HG02870 (cell line): ENCODE results near the gene ANXA4.
"Not testable (repeated sequence)": the region's sequence is repeated elsewhere in the genome, so short reads cannot be mapped to it uniquely, and the experiment has no call there.

Experiments used
- ATAC-seq: cut with Tn5 transposase; IDR thresholded peaks from one replicate; pipeline ENCODE4 v1.9.1; 2021; ENCODE audit warnings: mild to moderate bottlenecking, moderate library complexity; ENCODE audit not compliant: unreplicated experiment

ANXA4 gene

DNA sequence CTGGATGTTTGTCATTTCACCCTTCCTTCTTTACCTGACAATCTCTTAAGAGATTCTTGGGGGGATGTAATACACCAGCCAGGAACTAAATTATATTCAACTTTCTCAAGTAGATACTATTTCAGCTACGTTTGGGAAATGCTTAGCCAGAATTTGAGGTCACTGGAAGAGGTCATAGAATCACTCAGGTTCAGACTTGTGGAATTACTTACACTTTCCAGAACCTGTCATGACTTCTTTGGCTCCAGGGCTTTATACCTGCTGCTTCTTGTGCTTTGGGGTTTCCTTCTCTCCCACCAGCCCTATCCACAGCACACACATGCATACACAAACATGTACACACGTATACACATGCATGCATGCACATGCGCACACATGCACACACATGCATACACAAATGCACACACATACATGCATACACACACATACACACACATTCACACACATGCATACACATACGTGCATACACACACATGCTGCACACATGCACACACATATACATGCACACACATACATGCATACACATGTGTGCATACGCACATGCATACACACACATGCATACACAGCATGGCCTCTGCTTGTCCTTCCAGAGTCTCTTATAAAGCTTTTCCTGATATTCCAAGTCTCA is 23.5 kb upstream of the ANXA4 start:
- ATAC-seq, result no peak

DNA sequence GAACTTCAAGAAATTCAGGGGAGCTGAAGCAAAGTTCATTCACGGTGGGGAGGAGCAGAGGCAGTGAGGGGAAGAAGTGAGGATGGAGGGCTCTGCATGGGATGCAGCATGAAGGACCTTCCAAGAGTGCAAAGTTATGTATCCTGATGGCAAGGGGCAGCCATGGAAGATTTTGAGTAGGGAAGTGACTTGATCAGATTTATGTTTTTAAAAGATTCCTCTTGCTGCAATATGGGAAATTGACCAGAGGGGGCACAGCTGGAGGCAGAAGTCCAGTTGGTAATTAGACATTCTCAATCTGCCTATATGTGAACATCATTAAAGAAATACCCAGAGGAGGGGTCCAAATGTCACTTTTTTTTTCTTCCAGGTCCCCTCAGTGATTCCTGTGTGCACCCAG is 21.5 kb upstream of the ANXA4 start:
- ATAC-seq, result no peak

DNA sequence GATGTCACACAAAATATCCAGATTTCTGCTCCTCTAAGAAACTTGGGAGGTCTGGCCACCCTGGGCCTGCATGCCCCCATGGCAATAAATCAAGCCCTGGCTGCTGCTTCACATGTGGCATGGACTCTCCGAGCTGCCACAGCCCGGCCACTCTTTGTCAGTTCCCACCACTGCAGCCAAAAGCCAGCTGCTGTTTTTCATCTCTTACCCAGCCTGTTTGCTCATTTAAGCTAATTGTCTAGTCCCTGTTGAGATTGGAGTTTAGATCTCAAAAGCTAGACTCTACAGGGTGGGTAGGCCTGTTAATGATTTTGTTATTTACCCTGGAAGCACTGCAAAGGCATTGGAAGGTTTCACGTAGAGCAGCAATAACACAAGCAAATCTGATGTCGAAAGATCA is 20.9 kb upstream of the ANXA4 start:
- no peak for ATAC-seq

DNA sequence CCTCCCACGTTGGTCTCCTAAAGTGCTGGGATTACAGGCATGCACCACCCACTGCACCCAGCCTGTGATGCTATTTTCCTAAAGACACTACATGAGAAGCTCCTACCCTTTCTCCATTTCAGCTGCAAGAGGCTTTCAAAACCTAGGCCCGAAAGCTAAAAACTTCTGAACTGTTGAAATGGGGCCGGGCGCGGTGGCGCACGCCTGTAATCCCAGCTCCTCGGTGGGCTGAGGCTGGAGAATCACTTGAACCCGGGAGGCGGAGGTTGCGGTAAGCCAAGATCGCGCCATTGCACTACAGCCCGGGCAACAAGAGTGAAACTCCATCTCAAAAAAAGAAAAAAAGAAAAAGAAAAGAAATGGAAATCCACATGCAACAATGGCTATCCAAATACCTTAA is 18.1 kb upstream of the ANXA4 start:
- ATAC-seq, result no peak

DNA sequence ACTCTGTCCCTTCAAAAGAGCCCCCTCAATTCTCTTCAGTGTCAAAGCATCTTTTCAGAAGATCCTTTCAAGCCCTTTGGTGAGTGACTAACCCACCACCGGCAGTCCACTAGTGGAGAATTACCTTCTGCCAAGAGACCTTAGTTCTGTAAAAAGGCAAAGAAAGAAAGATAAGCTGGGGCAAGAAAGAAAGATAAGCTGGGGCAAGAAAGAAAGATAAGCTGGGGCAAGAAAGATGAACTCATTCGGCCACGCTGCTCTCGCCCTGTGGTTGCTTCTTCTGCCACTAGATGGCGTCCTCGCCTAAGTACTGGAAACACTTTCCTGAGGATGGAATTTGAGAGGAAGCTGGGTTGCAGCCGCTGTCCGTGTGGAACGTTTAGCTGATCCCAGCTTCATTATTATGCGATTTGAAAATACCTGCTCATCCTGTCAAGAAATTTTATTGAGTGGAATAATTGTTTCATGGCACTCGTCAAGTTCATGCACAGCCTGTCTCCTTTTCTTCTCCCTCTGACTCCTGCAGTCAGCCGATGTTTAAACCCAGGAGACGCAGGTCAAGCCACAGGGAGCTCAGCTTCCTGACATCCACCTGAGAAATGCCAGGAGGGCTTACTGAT is 17.3 kb upstream of the ANXA4 start:
- no peak for ATAC-seq

DNA sequence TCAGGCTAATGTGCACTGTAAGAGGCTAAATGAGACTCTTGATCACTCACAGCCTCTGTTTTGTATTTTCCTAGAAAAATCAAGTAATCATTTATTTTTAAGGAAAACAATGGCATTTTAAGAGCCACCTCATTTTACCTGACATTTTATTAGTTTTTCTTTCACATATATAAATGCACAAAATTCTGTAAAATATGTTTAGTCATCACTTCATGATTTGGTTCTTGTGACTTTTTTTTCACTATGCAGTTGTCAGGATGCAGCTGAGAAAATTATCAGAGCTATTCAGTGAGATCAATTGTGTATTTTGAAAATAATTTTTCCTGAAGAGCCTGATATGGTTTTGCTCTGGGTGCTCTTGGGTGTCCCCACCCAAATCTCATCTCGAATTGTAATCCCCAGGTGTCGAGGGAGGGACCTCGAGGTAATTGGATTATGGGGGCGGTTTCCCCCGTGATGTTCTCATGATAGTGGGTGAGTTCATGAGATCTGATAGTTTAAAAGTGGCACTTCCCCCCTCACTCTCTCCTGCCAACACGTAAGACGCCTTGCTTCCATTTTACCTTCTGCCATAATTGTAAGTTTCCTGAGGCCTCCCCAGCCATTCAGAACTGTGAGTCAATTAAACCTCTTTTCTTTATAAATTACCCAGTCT is 16.1 kb upstream of the ANXA4 start:
- ATAC-seq, result no peak

DNA sequence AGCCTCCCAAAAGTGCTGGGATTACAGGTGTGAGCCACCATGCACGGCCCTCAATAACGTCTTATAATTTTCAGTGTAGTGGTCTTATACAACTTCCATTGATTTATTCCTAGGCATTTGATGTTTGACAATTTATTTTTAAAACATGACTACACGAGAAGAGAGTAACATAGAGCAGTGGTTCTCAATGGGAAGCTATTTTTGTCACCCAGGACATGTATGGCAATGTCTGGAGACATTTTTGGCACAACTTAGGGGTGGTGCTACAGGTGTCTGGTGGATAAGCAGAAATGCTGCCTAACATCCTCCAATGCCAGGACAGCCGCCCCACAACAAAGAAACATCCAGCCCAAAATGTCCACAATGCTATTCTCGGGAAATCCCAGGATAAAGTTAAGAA is 12.7 kb upstream of the ANXA4 start:
- ATAC-seq, result no peak

DNA sequence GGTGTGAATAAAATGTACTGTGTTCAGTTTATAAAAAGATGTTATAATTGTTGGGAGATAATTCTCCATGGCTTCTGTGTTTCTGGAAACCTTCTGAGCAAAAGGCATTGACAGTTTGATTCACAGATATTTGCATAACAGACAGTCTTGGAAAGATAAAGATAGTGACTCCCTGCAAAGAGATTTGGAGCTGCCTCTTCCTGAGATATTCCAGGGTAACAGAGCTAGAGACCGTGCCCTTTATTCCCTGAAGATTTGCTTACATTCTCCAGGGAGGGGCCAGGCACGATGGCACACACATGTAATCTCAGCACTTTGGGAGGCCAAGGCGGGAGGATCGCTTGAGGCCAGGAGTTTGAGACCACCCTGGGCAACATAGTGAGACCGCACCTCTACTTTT is 12.2 kb upstream of the ANXA4 start:
- no peak for ATAC-seq

DNA sequence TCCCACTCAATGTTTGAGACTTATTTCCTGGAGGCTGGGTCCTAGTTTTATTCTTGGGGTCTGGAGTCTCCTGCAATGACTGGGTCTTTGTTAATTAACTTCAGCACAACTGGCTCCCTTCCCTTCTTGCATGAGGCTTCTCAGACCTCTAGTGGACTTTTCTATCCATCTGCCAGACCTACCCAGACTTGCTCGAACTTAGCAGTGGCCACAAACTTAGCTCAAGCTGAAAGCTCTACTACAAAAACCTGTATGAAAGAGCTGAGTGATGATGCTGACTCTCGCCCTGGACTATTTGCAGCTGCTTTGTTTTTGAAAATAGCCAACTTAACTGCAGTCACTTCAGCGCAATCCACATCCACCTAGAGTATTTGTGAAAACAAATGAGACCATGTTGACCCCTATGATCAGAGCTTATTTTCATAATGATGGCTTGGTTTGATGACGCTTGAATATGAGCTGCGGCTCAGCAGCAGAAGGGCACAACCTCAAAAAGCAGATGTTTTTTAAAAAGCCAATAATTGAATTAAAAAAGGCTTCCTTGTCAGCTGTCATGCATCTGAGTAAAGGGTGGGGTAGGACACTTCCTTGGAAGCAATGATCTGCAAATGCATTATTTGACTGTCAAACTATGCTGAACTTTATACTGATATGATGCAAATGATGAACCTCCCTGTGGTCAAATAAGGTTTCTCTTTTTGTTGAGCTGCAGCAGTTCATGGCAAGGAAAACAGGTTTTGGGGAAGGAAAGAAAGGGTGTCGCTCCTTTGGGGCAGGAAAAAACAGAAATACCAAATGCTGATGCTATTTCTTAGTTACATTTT is 10.6 kb upstream of the ANXA4 start:
- no peak for ATAC-seq

DNA sequence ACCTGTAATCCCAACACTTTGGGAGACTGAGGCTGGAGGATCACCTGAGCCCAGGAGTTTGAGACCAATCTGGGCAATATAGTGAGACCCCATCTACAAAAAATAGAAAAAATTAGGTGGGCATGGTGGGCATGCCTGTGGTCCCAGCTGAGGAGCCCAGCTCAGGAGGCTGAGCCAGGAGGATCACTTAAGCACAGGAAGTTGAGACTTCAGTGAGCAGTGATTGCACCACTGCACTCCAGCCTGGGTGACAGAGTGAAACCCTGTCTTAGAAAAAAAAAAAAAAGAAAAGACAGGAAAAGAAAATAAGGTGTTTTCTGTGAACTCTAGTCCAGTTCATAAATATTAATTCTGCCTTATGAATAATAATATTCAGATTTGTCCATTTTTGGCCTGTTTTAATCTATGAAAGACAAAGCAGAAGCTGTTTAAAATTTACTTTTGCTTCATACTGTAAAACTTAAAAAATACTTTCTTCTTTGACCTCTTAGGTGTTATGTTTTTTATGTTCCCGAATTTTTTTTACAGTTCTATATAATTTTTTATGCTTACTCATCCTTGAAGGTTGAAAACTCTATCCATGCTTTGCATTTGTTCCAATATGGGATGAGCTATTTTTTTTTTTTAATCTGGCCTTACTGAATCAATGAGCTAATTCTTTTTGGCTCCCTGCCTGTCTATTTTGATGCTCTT is 8.4 kb upstream of the ANXA4 start:
- ATAC-seq, result no peak

DNA sequence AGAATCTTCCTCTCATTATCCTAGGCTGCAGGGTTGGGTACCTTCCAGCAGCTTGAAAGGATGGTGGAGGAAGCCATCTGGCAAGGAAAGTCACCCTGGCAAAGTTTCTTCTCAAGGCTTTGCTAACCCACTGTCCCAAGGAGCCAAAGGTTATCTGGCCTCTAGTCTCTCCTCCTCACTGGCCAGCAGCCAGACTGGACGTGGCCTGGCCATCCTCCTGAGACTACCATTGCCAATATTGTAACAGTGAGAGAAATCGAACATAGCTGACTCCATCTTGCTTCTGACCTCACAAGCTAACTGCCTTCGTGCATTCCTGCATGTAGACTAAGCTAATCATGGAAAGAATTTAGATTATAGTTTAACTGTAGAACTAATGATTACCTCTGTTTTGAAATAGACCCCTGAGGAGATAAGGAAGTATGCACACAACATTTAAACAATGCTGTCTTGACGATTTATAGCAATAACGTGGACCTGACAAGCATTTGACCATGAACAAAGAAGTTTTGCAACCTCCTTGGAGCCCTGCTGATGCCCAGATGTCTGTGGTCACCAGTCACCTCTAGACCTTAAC is 7.8 kb upstream of the ANXA4 start:
- ATAC-seq, result no peak

DNA sequence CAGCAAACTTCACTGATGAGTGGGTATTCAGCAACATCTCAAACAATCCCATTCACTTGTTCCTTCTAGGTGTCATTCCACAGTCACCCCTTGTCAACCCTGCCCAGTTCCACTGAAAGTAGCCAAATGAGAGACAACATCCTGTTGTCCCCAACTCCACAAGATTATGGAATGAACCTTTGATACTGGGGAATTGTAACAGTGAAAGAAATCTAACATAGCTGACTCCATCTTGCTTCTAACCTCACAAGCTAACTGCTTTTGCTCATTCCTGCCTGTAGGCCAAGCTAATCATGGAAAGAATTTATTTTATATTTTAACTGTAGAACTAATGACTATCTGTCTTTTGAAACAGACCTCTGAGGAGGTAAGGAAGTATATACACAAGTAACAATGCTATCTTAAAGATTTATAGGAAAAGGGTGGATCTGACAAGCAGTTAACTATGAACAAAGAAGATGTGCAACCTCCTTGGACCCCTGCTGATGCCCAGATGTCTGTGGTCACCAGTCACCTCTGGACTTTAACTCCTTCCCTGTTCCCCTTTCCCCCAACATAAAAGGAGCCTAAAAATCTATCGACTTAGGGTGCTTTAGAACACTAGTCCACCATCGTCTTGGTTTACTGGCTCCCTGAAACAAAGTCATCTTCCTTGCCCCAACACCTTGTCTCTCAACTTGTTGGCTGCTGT is 6.9 kb upstream of the ANXA4 start:
- ATAC-seq, result no peak

DNA sequence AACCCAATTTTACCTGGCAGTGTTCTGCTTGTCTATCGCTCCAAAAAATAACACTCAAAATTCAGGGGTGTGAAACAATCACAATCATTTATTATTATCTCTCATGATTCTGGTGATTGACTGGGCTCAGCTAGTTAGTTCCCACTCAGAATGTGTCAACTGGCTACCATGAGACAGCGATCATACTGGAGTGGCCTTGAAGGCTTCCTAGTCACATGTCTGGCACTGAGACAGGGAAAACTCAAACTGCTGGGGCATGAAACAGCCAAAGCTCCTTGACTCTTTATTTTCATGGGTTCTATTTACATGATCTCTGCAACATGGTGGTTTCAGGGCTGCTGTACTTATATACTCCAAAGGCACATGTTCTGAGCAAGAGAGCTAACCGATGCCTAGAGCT is 6.2 kb upstream of the ANXA4 start:
- ATAC-seq, result no peak

DNA sequence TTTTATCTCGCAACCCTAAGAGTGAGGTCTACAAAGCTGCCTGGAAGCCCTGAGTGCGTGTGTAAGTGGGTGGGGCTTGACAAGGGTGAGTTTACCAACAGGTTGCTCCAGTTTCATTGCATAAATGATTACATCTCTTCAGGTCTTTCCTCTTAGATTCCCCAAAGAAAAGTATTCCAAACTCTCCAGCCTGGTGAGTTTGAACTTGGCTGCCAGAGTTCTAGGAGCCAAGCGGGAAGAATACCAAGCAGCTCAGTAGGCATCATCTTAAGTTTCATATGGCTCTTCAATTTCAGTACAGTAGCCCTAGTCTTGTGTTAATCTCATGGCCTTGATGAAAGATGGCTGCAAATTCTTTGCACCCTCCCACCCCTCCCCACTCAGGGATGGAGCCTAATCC is 3.8 kb upstream of the ANXA4 start:
- ATAC-seq, result not testable (repeated sequence)

DNA sequence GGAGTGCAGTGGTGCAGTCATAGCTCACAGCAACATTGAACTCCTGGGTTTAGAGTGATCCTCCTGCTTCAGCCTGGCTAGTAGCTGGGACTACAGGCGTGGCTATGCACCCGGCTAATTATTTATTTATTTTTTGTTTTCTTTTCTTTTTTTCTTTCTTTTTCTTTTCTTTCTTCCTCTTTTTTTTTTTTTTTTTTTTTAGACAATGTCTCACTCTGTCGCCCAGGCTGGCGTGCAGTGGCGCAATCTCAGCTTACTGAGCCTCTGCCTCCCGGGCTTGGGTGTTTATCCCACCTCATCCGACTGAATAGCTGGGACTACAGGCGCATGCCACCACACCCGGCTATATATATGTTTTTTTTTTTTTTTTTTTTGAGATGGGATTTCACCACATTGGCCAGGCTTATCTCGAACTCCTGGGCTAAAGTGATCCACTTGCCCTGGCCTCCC is 1.4 kb upstream of the ANXA4 start:
- no peak for ATAC-seq

DNA sequence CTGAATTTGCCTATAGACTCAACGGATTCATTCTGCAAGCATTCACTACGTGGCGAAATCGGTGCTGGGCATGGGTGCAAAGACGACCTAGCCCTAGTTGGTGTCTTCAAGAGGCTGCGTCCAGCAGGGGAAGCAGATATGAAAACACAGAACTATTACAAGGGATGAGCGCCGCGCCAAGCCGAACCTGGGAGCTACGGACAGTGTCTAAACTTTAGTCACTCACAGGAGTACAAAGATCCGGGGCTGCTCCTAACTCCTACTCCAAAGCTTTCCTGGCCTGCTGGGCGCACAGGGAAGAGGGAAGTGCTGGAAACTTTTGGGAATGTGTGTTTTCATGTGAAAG is 732 bp upstream of the ANXA4 start:
- ATAC-seq, result peak; percentile 36

DNA sequence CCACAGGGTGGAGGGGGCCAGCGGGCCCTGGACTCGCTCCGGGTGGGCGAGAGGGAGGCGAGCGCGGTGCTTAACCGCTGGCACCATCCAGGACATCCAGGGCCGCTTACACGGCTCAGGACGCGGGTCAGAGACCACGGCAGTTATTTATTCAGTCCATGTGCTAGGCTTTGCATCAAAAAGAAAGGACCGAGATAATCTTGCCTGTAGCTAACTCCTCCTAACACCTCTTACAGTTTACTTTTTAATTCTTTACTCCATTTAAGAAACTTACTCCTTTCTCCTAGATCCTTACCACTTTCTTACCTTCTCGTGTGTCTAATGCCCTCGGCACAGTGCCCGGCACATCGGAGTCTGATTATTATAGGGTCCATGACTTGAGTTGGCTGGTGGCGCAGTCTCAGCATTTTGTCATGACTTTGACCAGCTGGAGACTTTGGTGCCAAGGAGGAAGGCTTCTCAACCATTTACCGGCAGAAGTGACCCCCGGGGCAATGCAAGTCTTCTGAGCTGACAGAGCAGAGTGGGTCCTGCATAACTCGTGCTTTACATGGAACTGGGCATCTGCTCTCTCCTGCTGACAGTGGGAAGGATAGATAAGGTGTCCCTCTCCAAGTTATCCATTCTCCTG is 503 bp downstream of the ANXA4 start:
- ATAC-seq, result no peak

DNA sequence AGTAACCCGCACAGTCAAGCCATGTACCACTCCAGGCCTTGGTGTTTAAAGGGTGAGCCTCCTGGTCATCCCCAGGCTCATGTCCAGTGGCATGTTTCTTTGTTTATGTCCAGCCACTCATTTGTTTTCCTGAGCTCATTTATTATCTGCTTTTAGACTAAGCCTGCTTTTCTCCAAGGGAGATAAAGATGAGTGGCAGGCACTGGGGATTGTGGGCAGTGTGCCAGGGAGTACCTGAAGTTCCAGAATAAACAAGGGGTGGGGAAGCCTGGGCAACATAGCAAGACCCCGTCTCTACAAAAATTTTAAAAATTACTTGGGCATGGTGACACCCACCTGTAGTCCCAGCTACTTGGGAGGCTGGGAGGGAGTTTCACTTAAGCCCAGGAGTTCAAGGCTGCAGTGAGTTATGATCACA is 1.9 kb downstream of the ANXA4 start:
- no peak for ATAC-seq

DNA sequence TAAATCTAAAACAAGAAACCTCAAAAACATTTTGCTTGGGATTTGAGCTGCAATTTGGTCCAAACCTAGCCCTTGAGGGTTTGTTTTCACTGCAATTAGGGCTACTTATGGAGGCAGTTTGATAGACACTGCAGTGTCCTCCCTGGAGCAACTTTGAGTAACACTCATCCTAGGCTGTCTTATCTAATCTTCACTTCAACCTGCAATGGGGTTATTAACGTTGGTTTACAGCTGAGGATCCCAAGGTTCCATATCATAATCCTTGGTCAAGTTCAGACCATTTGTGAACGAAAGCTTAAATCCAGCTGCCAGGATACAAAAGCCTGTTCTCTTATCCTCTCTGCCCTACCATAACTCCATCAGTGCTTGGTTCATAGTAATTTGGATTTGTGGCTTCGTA is 2.5 kb downstream of the ANXA4 start:
- no peak for ATAC-seq

DNA sequence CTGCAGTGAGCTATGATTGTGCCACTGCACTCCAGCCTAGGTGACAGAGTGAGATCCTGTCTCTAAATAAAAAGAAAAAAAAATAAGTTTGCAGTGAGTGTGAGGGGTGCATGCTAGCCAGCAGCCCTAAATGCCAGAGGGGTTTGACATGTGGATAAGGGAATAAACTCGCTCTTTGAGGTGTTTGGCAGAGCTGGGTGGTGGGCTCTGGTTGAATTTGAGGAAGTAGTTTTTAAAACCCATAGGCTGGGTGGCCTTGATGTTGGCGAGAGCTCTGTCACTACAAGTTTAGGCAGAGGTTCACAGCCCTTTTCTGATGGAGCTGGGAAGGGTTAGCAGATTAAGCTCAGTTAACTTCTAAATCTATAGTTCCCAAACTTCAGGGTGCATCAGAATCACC is 3.1 kb downstream of the ANXA4 start:
- no peak for ATAC-seq
